WTC11 (cell line): ENCODE data around the gene RARRES2. TPM values are rescaled to one million over a fixed set of nuclear protein-coding genes. Genes with fewer than 3 reads are reported as not detected.
A peak's percentile ranks its signal among the peaks of the same experiment; 100 is the strongest.

ENCODE experiments used
- ETV6 ChIP-seq: sonication (generic); formaldehyde crosslinking; IDR thresholded peaks from 2 replicates; pipeline ENCODE4 v1.8.1; 2022; ENCODE audit warnings: mild to moderate bottlenecking, missing genetic modification reagents
- FOXK1 ChIP-seq: sonication (generic); formaldehyde crosslinking; IDR thresholded peaks from 2 replicates; pipeline ENCODE4 v1.8.0; 2022; ENCODE audit warnings: mild to moderate bottlenecking, moderate library complexity, missing genetic modification reagents
- FOXP1 ChIP-seq: sonication (generic); formaldehyde crosslinking; IDR thresholded peaks from 2 replicates; pipeline ENCODE4 v1.8.0; 2022; ENCODE audit warnings: missing genetic modification reagents, mild to moderate bottlenecking, moderate library complexity, borderline replicate concordance
- GRHL2 ChIP-seq: fragments of 250-450 bp; sonication (Bioruptor Pico); IDR thresholded peaks from 2 replicates; pipeline ENCODE4 v1.8.0; 2022; ENCODE audit warnings: mild to moderate bottlenecking, moderate library complexity; ENCODE audit not compliant: insufficient replicate concordance, severe bottlenecking
- HMGA2 ChIP-seq: fragments of 250-450 bp; sonication (Bioruptor Pico); IDR thresholded peaks from 2 replicates; pipeline ENCODE4 v1.4.0; 2021; ENCODE audit warnings: mild to moderate bottlenecking, moderate library complexity
- NR2C2 ChIP-seq: sonication (generic); formaldehyde crosslinking; IDR thresholded peaks from 2 replicates; pipeline ENCODE4 v1.8.0; 2022; ENCODE audit warnings: mild to moderate bottlenecking, missing genetic modification reagents
- SMAD3 ChIP-seq: sonication (generic); formaldehyde crosslinking; IDR thresholded peaks from 2 replicates; pipeline ENCODE4 v1.8.0; 2022; ENCODE audit warnings: missing genetic modification reagents, mild to moderate bottlenecking, borderline replicate concordance
- TCF7 ChIP-seq: sonication (generic); formaldehyde crosslinking; IDR thresholded peaks from 2 replicates; pipeline ENCODE4 v1.8.0; 2022; ENCODE audit warnings: mild to moderate bottlenecking, low read depth, missing genetic modification reagents, moderate library complexity
- TEAD1 ChIP-seq: sonication (generic); formaldehyde crosslinking; IDR thresholded peaks from 2 replicates; pipeline ENCODE4 v1.8.0; 2022; ENCODE audit warnings: mild to moderate bottlenecking, missing genetic modification reagents
- TEAD4 ChIP-seq: sonication (generic); formaldehyde crosslinking; IDR thresholded peaks from 2 replicates; pipeline ENCODE4 v1.8.0; 2022; ENCODE audit warnings: mild to moderate bottlenecking, missing genetic modification reagents
- ZNF219 ChIP-seq: sonication (generic); formaldehyde crosslinking; IDR thresholded peaks from 2 replicates; pipeline ENCODE4 v1.8.0; 2023; ENCODE audit warnings: missing genetic modification reagents, mild to moderate bottlenecking, borderline replicate concordance
- ZNF416 ChIP-seq: fragments of 250-450 bp; sonication (Bioruptor Pico); IDR thresholded peaks from 2 replicates; pipeline ENCODE4 v1.9.0; 2021; ENCODE audit warnings: mild to moderate bottlenecking, inconsistent platforms
- ZNF423 ChIP-seq: fragments of 250-450 bp; sonication (Bioruptor Pico); IDR thresholded peaks from 2 replicates; pipeline ENCODE4 v2.1.2; 2022; ENCODE audit warnings: mild to moderate bottlenecking, moderate library complexity
- ZNF671 ChIP-seq: fragments of 250-450 bp; sonication (Bioruptor Pico); IDR thresholded peaks from 2 replicates; pipeline ENCODE4 v1.8.0; 2021; ENCODE audit warnings: mild to moderate bottlenecking
- total RNA-seq: library from RNA; stranded (reverse); gene quantifications from 3 replicates; pipeline ENCODE4 v1.2.3, GENCODE V29; 2021
- TF ChIP-seq, protein P1 (sequence below): sonication (generic); formaldehyde crosslinking; IDR thresholded peaks from 2 replicates; pipeline ENCODE4 v1.8.0; 2022; ENCODE audit warnings: mild to moderate bottlenecking, missing genetic modification reagents
- TF ChIP-seq, protein P2 (sequence below): sonication (generic); formaldehyde crosslinking; IDR thresholded peaks from 2 replicates; pipeline ENCODE4 v1.8.0; 2023; ENCODE audit warnings: mild to moderate bottlenecking, missing genetic modification reagents
- TF ChIP-seq, protein P3 (sequence below): sonication (generic); formaldehyde crosslinking; IDR thresholded peaks from 2 replicates; pipeline ENCODE4 v1.8.0; 2023; ENCODE audit warnings: missing genetic modification reagents, mild to moderate bottlenecking, borderline replicate concordance
- TF ChIP-seq, protein P4 (sequence below): sonication (generic); formaldehyde crosslinking; IDR thresholded peaks from 2 replicates; pipeline ENCODE4 v1.8.0; 2023; ENCODE audit warnings: missing genetic modification reagents
- TF ChIP-seq, protein P5 (sequence below): sonication (generic); formaldehyde crosslinking; IDR thresholded peaks from 2 replicates; pipeline ENCODE4 v1.8.1; 2023; ENCODE audit warnings: mild to moderate bottlenecking, missing genetic modification reagents, borderline replicate concordance
- TF ChIP-seq, protein P6 (sequence below): fragments of 250-450 bp; sonication (Bioruptor Pico); conservative IDR thresholded peaks from 2 replicates; pipeline ENCODE4 v1.9.0; 2021; ENCODE audit warnings: mild to moderate bottlenecking

Gene RARRES2
- total RNA-seq, 1 experiment from 2014 or later: 230 TPM

DNA sequence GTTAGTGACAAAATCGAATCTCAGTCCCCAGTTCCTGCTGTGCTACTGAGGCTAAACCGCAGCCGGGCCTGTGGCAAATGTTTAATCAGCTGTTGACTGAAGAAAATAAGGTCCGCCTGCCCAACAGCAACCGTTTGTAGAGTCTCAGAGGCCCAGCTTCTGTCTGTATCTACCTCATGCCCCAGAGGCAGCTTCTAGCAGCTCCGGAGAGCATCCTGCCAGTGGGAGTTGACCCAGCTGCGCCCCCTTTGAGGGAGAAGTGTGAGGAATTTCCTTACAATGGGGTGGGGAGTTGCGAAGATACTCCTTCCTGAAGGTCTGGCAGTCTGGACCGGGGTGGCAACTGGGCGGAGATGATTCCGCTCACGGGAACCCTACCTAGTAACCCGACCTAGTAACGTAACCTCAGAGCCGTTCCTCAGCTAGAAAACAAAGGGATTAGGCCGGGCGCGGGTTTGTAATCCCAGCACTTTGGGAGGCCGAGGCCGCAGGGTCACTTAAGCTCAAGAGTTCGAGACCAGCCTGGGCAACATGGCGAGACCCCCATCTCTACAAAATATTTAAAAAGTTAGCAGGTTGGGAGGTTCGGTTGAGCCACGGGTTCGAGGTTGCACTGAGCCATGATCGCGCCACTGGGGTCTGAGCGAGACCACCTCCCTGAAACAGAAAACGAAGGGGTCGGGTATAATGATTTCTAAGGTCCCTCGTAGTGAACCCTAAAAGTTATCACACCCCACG lies 36.9 kb upstream of the RARRES2 start (continued):
- TF ChIP-seq TEAD1 (peak; percentile 76; the same call in 1 of the 2 replicates), TCF7 (CRISPR knock-in tag) (no peak), TEAD4 (CRISPR knock-in tag) (peak; percentile 7; the same call in 1 of the 2 replicates), ETV6 (peak; percentile 74), SMAD3 (CRISPR knock-in tag) (no peak), ZNF416 (no peak), GRHL2 (CRISPR knock-in tag) (no peak), NR2C2 (CRISPR knock-in tag) (no peak), ZNF671 (CRISPR knock-in tag) (no peak), ZNF219 (CRISPR knock-in tag) (no peak), ZNF423 (CRISPR knock-in tag) (no peak), HMGA2 (CRISPR knock-in tag) (no peak), FOXP1 (CRISPR knock-in tag) (no peak; the same call in 1 of the 2 replicates), FOXK1 (0 out of 2 replicates have a peak, but pooled peaks have one; percentile 20)
- TF ChIP-seq, protein P1, sequence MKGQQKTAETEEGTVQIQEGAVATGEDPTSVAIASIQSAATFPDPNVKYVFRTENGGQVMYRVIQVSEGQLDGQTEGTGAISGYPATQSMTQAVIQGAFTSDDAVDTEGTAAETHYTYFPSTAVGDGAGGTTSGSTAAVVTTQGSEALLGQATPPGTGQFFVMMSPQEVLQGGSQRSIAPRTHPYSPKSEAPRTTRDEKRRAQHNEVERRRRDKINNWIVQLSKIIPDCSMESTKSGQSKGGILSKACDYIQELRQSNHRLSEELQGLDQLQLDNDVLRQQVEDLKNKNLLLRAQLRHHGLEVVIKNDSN (CRISPR knock-in tag): no peak
- TF ChIP-seq, protein P2, sequence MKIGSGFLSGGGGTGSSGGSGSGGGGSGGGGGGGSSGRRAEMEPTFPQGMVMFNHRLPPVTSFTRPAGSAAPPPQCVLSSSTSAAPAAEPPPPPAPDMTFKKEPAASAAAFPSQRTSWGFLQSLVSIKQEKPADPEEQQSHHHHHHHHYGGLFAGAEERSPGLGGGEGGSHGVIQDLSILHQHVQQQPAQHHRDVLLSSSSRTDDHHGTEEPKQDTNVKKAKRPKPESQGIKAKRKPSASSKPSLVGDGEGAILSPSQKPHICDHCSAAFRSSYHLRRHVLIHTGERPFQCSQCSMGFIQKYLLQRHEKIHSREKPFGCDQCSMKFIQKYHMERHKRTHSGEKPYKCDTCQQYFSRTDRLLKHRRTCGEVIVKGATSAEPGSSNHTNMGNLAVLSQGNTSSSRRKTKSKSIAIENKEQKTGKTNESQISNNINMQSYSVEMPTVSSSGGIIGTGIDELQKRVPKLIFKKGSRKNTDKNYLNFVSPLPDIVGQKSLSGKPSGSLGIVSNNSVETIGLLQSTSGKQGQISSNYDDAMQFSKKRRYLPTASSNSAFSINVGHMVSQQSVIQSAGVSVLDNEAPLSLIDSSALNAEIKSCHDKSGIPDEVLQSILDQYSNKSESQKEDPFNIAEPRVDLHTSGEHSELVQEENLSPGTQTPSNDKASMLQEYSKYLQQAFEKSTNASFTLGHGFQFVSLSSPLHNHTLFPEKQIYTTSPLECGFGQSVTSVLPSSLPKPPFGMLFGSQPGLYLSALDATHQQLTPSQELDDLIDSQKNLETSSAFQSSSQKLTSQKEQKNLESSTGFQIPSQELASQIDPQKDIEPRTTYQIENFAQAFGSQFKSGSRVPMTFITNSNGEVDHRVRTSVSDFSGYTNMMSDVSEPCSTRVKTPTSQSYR (CRISPR knock-in tag): peak; percentile 60; the same call in 1 of the 2 replicates
- TF ChIP-seq, protein P3, sequence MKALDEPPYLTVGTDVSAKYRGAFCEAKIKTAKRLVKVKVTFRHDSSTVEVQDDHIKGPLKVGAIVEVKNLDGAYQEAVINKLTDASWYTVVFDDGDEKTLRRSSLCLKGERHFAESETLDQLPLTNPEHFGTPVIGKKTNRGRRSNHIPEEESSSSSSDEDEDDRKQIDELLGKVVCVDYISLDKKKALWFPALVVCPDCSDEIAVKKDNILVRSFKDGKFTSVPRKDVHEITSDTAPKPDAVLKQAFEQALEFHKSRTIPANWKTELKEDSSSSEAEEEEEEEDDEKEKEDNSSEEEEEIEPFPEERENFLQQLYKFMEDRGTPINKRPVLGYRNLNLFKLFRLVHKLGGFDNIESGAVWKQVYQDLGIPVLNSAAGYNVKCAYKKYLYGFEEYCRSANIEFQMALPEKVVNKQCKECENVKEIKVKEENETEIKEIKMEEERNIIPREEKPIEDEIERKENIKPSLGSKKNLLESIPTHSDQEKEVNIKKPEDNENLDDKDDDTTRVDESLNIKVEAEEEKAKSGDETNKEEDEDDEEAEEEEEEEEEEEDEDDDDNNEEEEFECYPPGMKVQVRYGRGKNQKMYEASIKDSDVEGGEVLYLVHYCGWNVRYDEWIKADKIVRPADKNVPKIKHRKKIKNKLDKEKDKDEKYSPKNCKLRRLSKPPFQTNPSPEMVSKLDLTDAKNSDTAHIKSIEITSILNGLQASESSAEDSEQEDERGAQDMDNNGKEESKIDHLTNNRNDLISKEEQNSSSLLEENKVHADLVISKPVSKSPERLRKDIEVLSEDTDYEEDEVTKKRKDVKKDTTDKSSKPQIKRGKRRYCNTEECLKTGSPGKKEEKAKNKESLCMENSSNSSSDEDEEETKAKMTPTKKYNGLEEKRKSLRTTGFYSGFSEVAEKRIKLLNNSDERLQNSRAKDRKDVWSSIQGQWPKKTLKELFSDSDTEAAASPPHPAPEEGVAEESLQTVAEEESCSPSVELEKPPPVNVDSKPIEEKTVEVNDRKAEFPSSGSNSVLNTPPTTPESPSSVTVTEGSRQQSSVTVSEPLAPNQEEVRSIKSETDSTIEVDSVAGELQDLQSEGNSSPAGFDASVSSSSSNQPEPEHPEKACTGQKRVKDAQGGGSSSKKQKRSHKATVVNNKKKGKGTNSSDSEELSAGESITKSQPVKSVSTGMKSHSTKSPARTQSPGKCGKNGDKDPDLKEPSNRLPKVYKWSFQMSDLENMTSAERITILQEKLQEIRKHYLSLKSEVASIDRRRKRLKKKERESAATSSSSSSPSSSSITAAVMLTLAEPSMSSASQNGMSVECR (CRISPR knock-in tag): peak; percentile 38; the same call in 1 of the 2 replicates
- TF ChIP-seq, protein P4, sequence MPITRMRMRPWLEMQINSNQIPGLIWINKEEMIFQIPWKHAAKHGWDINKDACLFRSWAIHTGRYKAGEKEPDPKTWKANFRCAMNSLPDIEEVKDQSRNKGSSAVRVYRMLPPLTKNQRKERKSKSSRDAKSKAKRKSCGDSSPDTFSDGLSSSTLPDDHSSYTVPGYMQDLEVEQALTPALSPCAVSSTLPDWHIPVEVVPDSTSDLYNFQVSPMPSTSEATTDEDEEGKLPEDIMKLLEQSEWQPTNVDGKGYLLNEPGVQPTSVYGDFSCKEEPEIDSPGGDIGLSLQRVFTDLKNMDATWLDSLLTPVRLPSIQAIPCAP: no peak
- TF ChIP-seq, protein P5, sequence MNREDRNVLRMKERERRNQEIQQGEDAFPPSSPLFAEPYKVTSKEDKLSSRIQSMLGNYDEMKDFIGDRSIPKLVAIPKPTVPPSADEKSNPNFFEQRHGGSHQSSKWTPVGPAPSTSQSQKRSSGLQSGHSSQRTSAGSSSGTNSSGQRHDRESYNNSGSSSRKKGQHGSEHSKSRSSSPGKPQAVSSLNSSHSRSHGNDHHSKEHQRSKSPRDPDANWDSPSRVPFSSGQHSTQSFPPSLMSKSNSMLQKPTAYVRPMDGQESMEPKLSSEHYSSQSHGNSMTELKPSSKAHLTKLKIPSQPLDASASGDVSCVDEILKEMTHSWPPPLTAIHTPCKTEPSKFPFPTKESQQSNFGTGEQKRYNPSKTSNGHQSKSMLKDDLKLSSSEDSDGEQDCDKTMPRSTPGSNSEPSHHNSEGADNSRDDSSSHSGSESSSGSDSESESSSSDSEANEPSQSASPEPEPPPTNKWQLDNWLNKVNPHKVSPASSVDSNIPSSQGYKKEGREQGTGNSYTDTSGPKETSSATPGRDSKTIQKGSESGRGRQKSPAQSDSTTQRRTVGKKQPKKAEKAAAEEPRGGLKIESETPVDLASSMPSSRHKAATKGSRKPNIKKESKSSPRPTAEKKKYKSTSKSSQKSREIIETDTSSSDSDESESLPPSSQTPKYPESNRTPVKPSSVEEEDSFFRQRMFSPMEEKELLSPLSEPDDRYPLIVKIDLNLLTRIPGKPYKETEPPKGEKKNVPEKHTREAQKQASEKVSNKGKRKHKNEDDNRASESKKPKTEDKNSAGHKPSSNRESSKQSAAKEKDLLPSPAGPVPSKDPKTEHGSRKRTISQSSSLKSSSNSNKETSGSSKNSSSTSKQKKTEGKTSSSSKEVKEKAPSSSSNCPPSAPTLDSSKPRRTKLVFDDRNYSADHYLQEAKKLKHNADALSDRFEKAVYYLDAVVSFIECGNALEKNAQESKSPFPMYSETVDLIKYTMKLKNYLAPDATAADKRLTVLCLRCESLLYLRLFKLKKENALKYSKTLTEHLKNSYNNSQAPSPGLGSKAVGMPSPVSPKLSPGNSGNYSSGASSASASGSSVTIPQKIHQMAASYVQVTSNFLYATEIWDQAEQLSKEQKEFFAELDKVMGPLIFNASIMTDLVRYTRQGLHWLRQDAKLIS (CRISPR knock-in tag): no peak
- TF ChIP-seq, protein P6, sequence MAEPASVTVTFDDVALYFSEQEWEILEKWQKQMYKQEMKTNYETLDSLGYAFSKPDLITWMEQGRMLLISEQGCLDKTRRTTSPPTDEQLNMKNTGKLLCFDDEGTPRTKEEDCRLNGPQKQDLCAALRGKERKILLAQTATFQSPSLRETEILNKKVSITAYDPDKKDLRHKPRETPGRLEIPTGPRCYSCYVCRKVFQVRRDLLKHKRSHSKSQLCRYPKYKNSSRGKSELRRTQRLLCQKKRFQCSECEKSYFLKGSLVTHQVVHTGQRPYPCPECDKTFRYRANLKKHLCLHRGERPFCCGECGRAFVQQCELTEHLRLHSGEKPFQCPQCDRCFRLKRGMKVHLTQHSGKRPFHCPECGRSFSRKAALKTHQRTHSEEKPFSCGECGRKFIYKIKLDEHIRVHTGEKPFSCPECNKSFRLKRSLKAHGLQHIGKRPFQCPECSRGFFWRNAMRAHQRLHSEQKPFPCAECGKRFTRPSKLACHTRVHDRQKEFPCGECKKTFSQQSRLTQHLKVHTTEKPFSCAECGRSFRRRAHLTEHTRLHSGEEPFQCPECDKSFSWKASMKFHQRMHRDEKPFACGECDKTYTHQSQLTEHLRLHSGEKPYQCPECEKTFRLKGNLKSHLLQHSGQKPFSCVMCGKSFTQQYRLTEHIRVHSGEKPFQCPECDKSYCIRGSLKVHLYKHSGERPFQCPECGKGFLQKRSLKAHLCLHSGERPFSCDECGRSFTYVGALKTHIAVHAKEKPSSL (CRISPR knock-in tag): no peak
- TF ChIP-seq, all 79 proteins: peak for 11
